ENCODE data around the gene TANK. TPM values are rescaled to one million over a fixed set of nuclear protein-coding genes. Genes with fewer than 3 reads are reported as not detected.
"Not testable (repeated sequence)": the region's sequence is repeated elsewhere in the genome, so short reads cannot be mapped to it uniquely, and the experiment has no call there.

The TANK gene
- total RNA-seq, 1 donor from 2014 or later: 30.2 TPM

DNA sequence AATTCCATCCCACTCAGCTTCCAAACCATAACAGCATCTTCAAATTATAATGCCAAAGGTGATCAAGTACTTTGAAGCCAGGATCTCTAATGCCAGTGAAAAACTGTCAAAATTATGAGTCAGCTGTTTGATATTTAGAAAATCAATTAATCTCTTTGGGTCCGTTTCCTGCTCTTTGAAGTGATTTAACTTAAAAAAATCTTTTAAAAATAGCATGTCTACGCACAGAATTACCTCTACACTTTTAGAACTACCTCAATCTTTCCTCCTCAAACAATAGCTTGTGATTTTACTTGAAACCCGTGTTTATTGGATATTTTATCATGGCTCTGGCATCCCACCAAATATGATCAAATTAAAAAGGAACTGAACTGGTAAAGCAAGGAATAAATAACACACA, 31.3 kb upstream of the TANK start:
- Mint-ChIP-seq H3K27me3 (ENCODE audit: low read depth) (peaks cover 2% of the 10 kb centered on the region), H3K4me1 (no peaks in the 10 kb centered on the region), H3K9me3 (peaks cover 2% of the 10 kb centered on the region), H3K27ac (ENCODE audit: unreplicated experiment) (no peak overlapping the region), H3K36me3 (ENCODE audit: low read depth) (no peaks in the 10 kb centered on the region), H3K4me3 (no peak overlapping the region)
- TF ChIP-seq, protein P1, sequence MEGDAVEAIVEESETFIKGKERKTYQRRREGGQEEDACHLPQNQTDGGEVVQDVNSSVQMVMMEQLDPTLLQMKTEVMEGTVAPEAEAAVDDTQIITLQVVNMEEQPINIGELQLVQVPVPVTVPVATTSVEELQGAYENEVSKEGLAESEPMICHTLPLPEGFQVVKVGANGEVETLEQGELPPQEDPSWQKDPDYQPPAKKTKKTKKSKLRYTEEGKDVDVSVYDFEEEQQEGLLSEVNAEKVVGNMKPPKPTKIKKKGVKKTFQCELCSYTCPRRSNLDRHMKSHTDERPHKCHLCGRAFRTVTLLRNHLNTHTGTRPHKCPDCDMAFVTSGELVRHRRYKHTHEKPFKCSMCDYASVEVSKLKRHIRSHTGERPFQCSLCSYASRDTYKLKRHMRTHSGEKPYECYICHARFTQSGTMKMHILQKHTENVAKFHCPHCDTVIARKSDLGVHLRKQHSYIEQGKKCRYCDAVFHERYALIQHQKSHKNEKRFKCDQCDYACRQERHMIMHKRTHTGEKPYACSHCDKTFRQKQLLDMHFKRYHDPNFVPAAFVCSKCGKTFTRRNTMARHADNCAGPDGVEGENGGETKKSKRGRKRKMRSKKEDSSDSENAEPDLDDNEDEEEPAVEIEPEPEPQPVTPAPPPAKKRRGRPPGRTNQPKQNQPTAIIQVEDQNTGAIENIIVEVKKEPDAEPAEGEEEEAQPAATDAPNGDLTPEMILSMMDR (conservative IDR thresholded peaks at IDR 0.05): no peak
- DNase-seq (ENCODE audit: low read depth, low spot score): no peak

DNA sequence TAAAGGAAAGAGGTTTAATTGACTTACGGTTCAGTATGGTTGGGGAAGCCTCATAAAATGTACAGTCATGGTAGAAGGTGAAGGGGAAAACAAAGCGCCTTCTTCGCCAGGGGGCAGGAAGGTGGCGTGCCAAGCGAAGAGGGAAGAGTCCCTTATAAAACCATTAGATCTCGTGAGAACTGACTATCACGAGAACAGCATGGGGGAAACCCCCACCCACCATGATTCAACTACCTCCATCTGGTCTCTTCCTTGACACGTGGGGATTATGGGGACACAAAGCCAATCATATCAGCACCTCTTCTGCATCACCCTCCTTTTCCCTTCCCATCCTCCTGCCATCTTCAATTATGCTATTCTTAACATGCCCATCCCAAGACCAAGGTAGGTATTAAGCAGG, 29.9 kb upstream of the TANK start:
- H3K36me3 Mint-ChIP-seq (ENCODE audit: low read depth): no peaks in the 10 kb centered on the region
- peaks cover 6% of the 10 kb centered on the region for H3K4me1 Mint-ChIP-seq
- H3K4me3 Mint-ChIP-seq: no peak overlapping the region
- H3K27me3 Mint-ChIP-seq (ENCODE audit: low read depth): peaks cover 2% of the 10 kb centered on the region
- TF ChIP-seq, protein P1 (conservative IDR thresholded peaks at IDR 0.05): no peak
- peaks cover 2% of the 10 kb centered on the region for H3K9me3 Mint-ChIP-seq
- no peak for DNase-seq (ENCODE audit: low read depth, low spot score)
- H3K27ac Mint-ChIP-seq (ENCODE audit: unreplicated experiment): no peak overlapping the region

DNA sequence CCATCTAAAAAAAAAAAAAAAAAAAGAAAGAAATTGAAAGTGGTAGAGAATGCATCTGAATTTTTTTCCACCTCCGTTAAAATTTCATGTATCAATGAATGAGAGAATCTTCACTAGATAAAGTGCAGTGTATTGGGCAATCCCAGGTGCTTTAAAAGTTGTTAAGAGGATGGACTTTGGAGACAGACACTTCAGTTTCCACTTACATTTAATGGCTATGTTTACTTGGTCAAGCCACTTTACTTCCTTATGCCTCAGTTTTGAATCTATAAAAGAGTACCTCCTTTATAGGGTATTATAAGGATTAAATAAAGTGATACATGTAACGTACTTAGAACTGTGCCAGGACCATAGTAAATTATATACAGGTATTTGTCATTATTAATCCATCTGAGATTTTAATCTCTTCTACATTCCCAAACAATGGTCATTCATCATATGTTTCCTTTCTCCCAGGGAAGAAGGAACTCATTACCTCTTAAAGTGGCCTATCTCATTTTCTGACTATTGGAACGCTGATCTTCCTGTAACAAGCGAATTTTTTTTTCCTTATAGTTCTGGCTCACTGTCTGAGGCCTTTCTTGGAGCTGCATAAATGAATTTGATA, 29.1 kb upstream of the TANK start:
- H3K4me1 Mint-ChIP-seq: peaks cover 6% of the 10 kb centered on the region
- no peak for DNase-seq (ENCODE audit: low read depth, low spot score)
- peaks cover 2% of the 10 kb centered on the region for H3K27me3 Mint-ChIP-seq (ENCODE audit: low read depth)
- no peak overlapping the region for H3K4me3 Mint-ChIP-seq
- TF ChIP-seq, protein P1 (conservative IDR thresholded peaks at IDR 0.05): no peak
- H3K9me3 Mint-ChIP-seq: peaks cover 2% of the 10 kb centered on the region
- no peaks in the 10 kb centered on the region for H3K36me3 Mint-ChIP-seq (ENCODE audit: low read depth)
- no peak overlapping the region for H3K27ac Mint-ChIP-seq (ENCODE audit: unreplicated experiment)

DNA sequence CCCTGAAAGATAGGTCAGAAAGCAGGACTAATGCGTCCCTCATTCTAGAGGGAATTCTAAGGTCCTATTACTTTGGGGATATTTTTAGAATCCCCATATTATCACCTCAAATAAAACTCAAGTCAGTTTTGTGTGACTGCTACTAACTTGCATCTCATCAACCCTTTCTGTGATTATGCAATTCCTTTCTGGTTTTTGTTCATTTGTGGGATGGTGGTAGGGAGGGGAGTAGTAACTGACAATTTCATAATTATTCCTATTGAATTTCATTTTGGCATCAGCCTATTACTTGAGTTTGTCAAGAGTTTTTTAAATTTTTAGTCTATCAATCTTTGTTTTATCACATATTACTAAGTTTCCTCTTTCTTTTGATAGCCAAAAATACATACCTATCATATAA, 28.4 kb upstream of the TANK start:
- no peaks in the 10 kb centered on the region for H3K36me3 Mint-ChIP-seq (ENCODE audit: low read depth)
- no peak for DNase-seq (ENCODE audit: low read depth, low spot score)
- H3K9me3 Mint-ChIP-seq: peaks cover 2% of the 10 kb centered on the region
- H3K27me3 Mint-ChIP-seq (ENCODE audit: low read depth): peaks cover 2% of the 10 kb centered on the region
- peaks cover 6% of the 10 kb centered on the region for H3K4me1 Mint-ChIP-seq
- TF ChIP-seq, protein P1 (conservative IDR thresholded peaks at IDR 0.05): no peak
- H3K27ac Mint-ChIP-seq (ENCODE audit: unreplicated experiment): no peak overlapping the region
- H3K4me3 Mint-ChIP-seq: no peak overlapping the region

DNA sequence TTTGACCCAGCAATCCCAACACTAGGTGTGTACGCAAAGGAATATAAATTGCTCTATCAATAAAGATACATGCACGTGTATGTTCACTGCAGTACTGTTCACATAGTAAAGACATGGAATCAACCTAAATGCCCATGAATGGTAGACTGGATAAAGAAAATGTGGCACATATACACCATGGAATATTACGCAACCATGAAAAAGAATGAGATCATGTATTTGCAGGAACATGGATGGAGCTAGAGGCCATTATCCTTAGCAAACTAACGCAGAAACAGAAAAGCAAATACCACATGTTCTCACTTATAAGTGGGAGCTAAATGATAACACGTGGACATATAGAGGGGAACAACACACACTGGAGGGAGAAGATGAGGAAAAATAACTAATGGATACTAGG, 27.8 kb upstream of the TANK start:
- not testable (repeated sequence) for H3K27ac Mint-ChIP-seq (ENCODE audit: unreplicated experiment); H3K36me3 Mint-ChIP-seq (ENCODE audit: low read depth); DNase-seq (ENCODE audit: low read depth, low spot score); H3K4me3 Mint-ChIP-seq; H3K9me3 Mint-ChIP-seq; H3K4me1 Mint-ChIP-seq; H3K27me3 Mint-ChIP-seq (ENCODE audit: low read depth)

DNA sequence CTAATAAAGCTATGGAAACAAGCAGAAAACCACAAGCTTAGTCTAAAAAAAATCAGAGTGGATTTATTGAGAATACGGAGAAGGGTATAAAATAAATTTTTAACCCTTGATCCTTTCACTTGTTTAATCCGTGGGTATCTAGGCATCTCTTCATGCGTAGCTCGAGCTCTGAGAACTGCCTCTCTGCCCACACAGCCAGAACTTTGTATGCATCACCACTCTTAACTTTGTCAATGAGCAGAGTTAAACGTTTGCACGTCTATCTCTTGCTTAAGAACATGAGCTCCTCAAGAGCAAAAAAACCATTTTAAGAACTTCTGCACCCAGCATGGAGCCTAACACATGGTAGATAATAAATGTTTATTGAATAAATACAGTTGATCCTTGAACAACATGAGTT, 26.9 kb upstream of the TANK start:
- Mint-ChIP-seq H3K27me3 (ENCODE audit: low read depth) (peaks cover 2% of the 10 kb centered on the region), H3K36me3 (ENCODE audit: low read depth) (no peaks in the 10 kb centered on the region), H3K27ac (ENCODE audit: unreplicated experiment) (no peak overlapping the region), H3K4me3 (no peak overlapping the region), H3K9me3 (peaks cover 2% of the 10 kb centered on the region), H3K4me1 (peaks cover 6% of the 10 kb centered on the region)
- no peak for DNase-seq (ENCODE audit: low read depth, low spot score)
- TF ChIP-seq, protein P1 (conservative IDR thresholded peaks at IDR 0.05): no peak
